Fibroblast of lung (primary cell): ENCODE data around the gene NFYC. TPM values are rescaled to one million over a fixed set of nuclear protein-coding genes. Genes with fewer than 3 reads are reported as not detected.
A peak's percentile ranks its signal among the peaks of the same experiment; 100 is the strongest.

Experiments
- DNase-seq, 2 donors: peaks; one replicate each; pipeline versions ENCODE4 v3.0.0 to v3.0.0-alpha.2; 2010; ENCODE audit warnings: low read depth in 2 of 2
- H2AFZ ChIP-seq: 2 replicates; pipeline ENCODE4 v1.5.1; 2012; ENCODE audit warnings: low read length, control low read depth, inconsistent platforms
- H3K27ac ChIP-seq: 2 replicates; pipeline ENCODE4 v1.5.1; 2011; ENCODE audit warnings: low read length, control low read depth; ENCODE audit not compliant: insufficient read depth
- H3K27me3 ChIP-seq: 2 replicates; pipeline ENCODE4 v1.5.1; 2011; ENCODE audit warnings: mild to moderate bottlenecking, low read length; ENCODE audit not compliant: control insufficient read depth, insufficient read depth
- H3K36me3 ChIP-seq: 2 replicates; pipeline ENCODE4 v1.5.1; 2011; ENCODE audit warnings: low read length; ENCODE audit not compliant: control insufficient read depth, insufficient read depth
- H3K4me1 ChIP-seq: 2 replicates; pipeline ENCODE4 v1.5.1; 2011; ENCODE audit warnings: low read length; ENCODE audit not compliant: control insufficient read depth, insufficient read depth; ENCODE audit errors: extremely low read depth
- H3K4me2 ChIP-seq: 2 replicates; pipeline ENCODE4 v1.5.1; 2011; ENCODE audit warnings: low read length, control low read depth; ENCODE audit not compliant: insufficient read depth; ENCODE audit errors: extremely low read depth
- H3K4me3 ChIP-seq, 4 experiments: fragments of 200-600 bp in 1 of 4; sonication (generic) in 1 of 4; replicated peaks in 1 of 4; 2 replicates each; pipeline ENCODE4 v1.5.1; 2011 to 2016; ENCODE audit warnings: low read length in 4 of 4, low read depth in 3 of 4, mild to moderate bottlenecking in 3 of 4, control low read depth in 2 of 4, inconsistent platforms in 1 of 4, mixed read lengths in 1 of 4; ENCODE audit not compliant: insufficient read depth in 1 of 4; ENCODE audit errors: control extremely low read depth in 1 of 4
- H3K79me2 ChIP-seq: 2 replicates; pipeline ENCODE4 v1.5.1; 2012; ENCODE audit warnings: mild to moderate bottlenecking, low read length, inconsistent platforms; ENCODE audit not compliant: control insufficient read depth, insufficient read depth
- H3K9ac ChIP-seq: 2 replicates; pipeline ENCODE4 v1.5.1; 2011; ENCODE audit warnings: mild to moderate bottlenecking, low read length, control low read depth; ENCODE audit not compliant: insufficient read depth
- H3K9me3 ChIP-seq: 2 replicates; pipeline ENCODE4 v1.5.1; 2012; ENCODE audit warnings: low read depth, low read length; ENCODE audit not compliant: control insufficient read depth, insufficient read depth
- H4K20me1 ChIP-seq: 2 replicates; pipeline ENCODE4 v1.5.1; 2011; ENCODE audit warnings: low read length; ENCODE audit not compliant: control insufficient read depth, insufficient read depth; ENCODE audit errors: extremely low read depth
- EZH2 ChIP-seq: IDR thresholded peaks from 2 replicates; pipeline ENCODE4 v1.5.1; 2012; ENCODE audit warnings: low read length, control low read depth, mild to moderate bottlenecking; ENCODE audit errors: missing control alignments
- polyA plus RNA-seq, 2 donors: library from polyadenylated mRNA; depleted of rRNA in 1 of 2; stranded (reverse) in 1 of 2; unstranded in 1 of 2; fragments of >200 nt; gene quantifications; 2 replicates each; pipeline ENCODE4 v1.2.1, GENCODE V29; 2011 to 2012; ENCODE audit warnings: missing spikeins in 1 of 2
- total RNA-seq: library from RNA; depleted of rRNA; stranded (reverse); fragments of >200 nt; gene quantifications from 2 replicates; pipeline ENCODE4 v1.2.1, GENCODE V29; 2014
- TF ChIP-seq, protein P1 (sequence below), 2 donors: IDR thresholded peaks in 1 of 2; conservative IDR thresholded peaks in 1 of 2; 1 replicate in 1 of 2; 2 replicates in 1 of 2; pipeline ENCODE4 v1.5.1; 2011 to 2012; ENCODE audit warnings: low read length in 2 of 2, control low read depth in 1 of 2, inconsistent platforms in 1 of 2, low read depth in 1 of 2, mild to moderate bottlenecking in 1 of 2

The NFYC gene
- total and polyA plus RNA-seq, 2 donors (not counting 1 experiment from before 2014, with no cell fraction given) = 23.8 to 31.0 TPM

- Histone ChIP-seq H3K9ac (no peak overlapping the region), H3K79me2 (peaks cover 42% of the 10 kb centered on the region), H3K36me3 (no peaks in the 10 kb centered on the region), H3K27me3 (no peaks in the 10 kb centered on the region), H3K9me3 (no peaks in the 10 kb centered on the region), H3K27ac (no peak overlapping the region), H3K4me3 (no peak overlapping the region), H3K4me2 (no peak overlapping the region), H4K20me1 (no peaks in the 10 kb centered on the region), H2AFZ (no peak overlapping the region), H3K4me1 (peaks cover 6% of the 10 kb centered on the region)
- DNase-seq = no peak
- no peak for TF ChIP-seq EZH2
- TF ChIP-seq, protein P1, sequence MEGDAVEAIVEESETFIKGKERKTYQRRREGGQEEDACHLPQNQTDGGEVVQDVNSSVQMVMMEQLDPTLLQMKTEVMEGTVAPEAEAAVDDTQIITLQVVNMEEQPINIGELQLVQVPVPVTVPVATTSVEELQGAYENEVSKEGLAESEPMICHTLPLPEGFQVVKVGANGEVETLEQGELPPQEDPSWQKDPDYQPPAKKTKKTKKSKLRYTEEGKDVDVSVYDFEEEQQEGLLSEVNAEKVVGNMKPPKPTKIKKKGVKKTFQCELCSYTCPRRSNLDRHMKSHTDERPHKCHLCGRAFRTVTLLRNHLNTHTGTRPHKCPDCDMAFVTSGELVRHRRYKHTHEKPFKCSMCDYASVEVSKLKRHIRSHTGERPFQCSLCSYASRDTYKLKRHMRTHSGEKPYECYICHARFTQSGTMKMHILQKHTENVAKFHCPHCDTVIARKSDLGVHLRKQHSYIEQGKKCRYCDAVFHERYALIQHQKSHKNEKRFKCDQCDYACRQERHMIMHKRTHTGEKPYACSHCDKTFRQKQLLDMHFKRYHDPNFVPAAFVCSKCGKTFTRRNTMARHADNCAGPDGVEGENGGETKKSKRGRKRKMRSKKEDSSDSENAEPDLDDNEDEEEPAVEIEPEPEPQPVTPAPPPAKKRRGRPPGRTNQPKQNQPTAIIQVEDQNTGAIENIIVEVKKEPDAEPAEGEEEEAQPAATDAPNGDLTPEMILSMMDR (conservative IDR thresholded peaks at IDR 0.05 in 1 of 2, IDR thresholded peaks at IDR 0.05 in 1 of 2; ENCODE audit: low read depth in 1 of 2, low read length in 2 of 2) = no peak
Measured at GRCh38 chr1:40704817-40705733, 13.6 kb downstream of the NFYC start.

GRCh38 chr1:40706626-40707025, 15.1 kb downstream of the NFYC start:
- no peaks in the 10 kb centered on the region for H3K9me3 ChIP-seq
- no peak for TF ChIP-seq EZH2
- TF ChIP-seq, protein P1 (conservative IDR thresholded peaks at IDR 0.05 in 1 of 2, IDR thresholded peaks at IDR 0.05 in 1 of 2; ENCODE audit: low read depth in 1 of 2, low read length in 2 of 2) = no peak
- no peaks in the 10 kb centered on the region for H3K36me3 ChIP-seq
- H3K9ac ChIP-seq = no peak overlapping the region
- H3K79me2 ChIP-seq = peaks cover 37% of the 10 kb centered on the region
- no peaks in the 10 kb centered on the region for H3K27me3 ChIP-seq
- H3K4me2 ChIP-seq = no peak overlapping the region
- H2AFZ ChIP-seq = no peak overlapping the region
- DNase-seq = peak in 1 of 2 donors; percentile 58
- peaks cover 11% of the 10 kb centered on the region for H3K4me1 ChIP-seq
- H3K27ac ChIP-seq = no peak overlapping the region
- H3K4me3 ChIP-seq = no peak overlapping the region
- no peaks in the 10 kb centered on the region for H4K20me1 ChIP-seq

DNA sequence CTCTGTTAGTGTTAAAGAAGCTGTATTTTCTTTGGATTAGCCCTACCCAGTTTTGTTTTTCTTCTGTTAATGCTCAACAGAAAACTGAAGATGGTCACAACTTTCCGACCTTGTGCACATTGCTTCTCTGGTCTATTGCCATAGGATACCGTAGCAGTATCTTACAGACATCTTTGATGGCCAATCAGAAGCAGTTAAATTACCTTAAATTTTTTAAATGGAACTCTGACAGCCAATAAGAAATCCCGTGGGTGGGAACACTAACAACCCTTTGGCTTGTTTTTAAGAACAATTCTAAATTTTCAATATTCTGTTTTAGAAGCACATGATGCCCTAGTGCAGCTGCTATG, 17.2 kb downstream of the NFYC start:
- H3K4me2 ChIP-seq = peak overlapping the region; percentile 97
- H4K20me1 ChIP-seq = no peaks in the 10 kb centered on the region
- TF ChIP-seq, protein P1 (conservative IDR thresholded peaks at IDR 0.05 in 1 of 2, IDR thresholded peaks at IDR 0.05 in 1 of 2; ENCODE audit: low read depth in 1 of 2, low read length in 2 of 2) = no peak
- no peak for TF ChIP-seq EZH2
- no peak overlapping the region for H3K9ac ChIP-seq
- peak; percentile 91 to 96 for DNase-seq
- peaks cover 12% of the 10 kb centered on the region for H3K4me1 ChIP-seq
- H2AFZ ChIP-seq = peak overlapping the region; percentile 60
- peak overlapping the region; percentile 72 to 89 (median 82) for H3K4me3 ChIP-seq
- H3K27me3 ChIP-seq = no peaks in the 10 kb centered on the region
- H3K27ac ChIP-seq = peak overlapping the region; percentile 58
- H3K79me2 ChIP-seq = peaks cover 38% of the 10 kb centered on the region
- H3K9me3 ChIP-seq = no peaks in the 10 kb centered on the region
- no peaks in the 10 kb centered on the region for H3K36me3 ChIP-seq
